GM23338 (cell line): ENCODE measurements around the gene POLR2F.

Experiments
- CREB1 ChIP-seq: fragments of 250-450 bp; sonication (Bioruptor Pico); IDR thresholded peaks from 2 replicates; pipeline ENCODE4 v1.5.0; 2020; ENCODE audit warnings: low read depth, mild to moderate bottlenecking, moderate library complexity
- EZH2 ChIP-seq: fragments of 200-600 bp; sonication (generic); IDR thresholded peaks from one replicate; pipeline ENCODE4 v1.8.0; 2017; ENCODE audit warnings: antibody characterized with exemption, mild to moderate bottlenecking, low read depth; ENCODE audit not compliant: unreplicated experiment
- EZH2phosphoT487 ChIP-seq: fragments of 200-600 bp; sonication (generic); IDR thresholded peaks from one replicate; pipeline ENCODE4 v1.8.1; 2018; ENCODE audit warnings: antibody characterized with exemption; ENCODE audit not compliant: unreplicated experiment
- POLR2AphosphoS5 ChIP-seq: IDR thresholded peaks from 2 replicates; pipeline ENCODE4 v1.6.1; 2016; ENCODE audit warnings: antibody characterized with exemption, low read depth
- REST ChIP-seq: IDR thresholded peaks from one replicate; pipeline ENCODE4 v1.6.1; 2018; ENCODE audit warnings: antibody characterized with exemption; ENCODE audit not compliant: unreplicated experiment
- TF ChIP-seq, protein P1 (sequence below), 2 experiments: fragments of 200-600 bp in 1 of 2; sonication (generic) in 1 of 2; conservative IDR thresholded peaks; 2 replicates each; pipeline versions ENCODE4 v1.5.1 to v1.6.1; 2016 to 2017; ENCODE audit warnings: antibody characterized with exemption in 2 of 2, low read depth in 2 of 2, mild to moderate bottlenecking in 2 of 2, moderate library complexity in 1 of 2

DNA sequence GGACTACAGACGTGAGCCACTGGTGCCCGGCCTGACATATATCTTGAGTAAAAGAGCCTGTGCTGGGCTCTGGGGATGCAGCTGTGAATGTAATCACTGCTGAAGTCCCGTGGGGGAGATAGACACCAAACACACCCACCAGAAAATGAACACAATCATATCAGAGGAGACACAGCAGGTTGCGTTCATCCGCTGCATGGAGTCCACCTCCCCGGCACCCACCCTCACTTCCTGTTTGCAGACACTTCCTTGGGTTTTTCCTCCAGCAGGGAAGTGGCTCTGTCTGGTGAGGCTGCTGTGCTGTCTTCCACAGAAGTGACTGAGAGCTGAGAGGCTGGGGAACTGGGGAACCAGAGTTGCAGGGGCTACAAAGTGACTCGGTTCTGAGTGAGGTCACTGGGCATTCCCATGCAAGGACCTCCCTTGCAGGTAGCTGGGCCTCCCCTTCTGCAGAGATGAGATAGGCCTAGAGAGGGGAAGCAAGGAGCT lies 40.2 kb upstream of the POLR2F start:
- TF ChIP-seq, protein P1, sequence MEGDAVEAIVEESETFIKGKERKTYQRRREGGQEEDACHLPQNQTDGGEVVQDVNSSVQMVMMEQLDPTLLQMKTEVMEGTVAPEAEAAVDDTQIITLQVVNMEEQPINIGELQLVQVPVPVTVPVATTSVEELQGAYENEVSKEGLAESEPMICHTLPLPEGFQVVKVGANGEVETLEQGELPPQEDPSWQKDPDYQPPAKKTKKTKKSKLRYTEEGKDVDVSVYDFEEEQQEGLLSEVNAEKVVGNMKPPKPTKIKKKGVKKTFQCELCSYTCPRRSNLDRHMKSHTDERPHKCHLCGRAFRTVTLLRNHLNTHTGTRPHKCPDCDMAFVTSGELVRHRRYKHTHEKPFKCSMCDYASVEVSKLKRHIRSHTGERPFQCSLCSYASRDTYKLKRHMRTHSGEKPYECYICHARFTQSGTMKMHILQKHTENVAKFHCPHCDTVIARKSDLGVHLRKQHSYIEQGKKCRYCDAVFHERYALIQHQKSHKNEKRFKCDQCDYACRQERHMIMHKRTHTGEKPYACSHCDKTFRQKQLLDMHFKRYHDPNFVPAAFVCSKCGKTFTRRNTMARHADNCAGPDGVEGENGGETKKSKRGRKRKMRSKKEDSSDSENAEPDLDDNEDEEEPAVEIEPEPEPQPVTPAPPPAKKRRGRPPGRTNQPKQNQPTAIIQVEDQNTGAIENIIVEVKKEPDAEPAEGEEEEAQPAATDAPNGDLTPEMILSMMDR (conservative IDR thresholded peaks at IDR 0.05; ENCODE audit: low read depth in 2 of 2), result no peak
- TF ChIP-seq EZH2, result no peak
- TF ChIP-seq REST, result no peak
- no peak for TF ChIP-seq POLR2AphosphoS5
- TF ChIP-seq CREB1 (CRISPR knock-in tag), result no peak
- no peak for TF ChIP-seq EZH2phosphoT487
